G401.6 (cell line): Measurements from ENCODE around the gene ACOT9.
"Not testable (repeated sequence)": the region's sequence is repeated elsewhere in the genome, so short reads cannot be mapped to it uniquely, and the experiment has no call there.

ENCODE experiments used
- FAIRE-seq: peaks from 2 replicates; lab custom pipeline; 2012; peaks lifted over from hg19 to GRCh38; lab: Jason Lieb, UNC

The ACOT9 gene, protein sequence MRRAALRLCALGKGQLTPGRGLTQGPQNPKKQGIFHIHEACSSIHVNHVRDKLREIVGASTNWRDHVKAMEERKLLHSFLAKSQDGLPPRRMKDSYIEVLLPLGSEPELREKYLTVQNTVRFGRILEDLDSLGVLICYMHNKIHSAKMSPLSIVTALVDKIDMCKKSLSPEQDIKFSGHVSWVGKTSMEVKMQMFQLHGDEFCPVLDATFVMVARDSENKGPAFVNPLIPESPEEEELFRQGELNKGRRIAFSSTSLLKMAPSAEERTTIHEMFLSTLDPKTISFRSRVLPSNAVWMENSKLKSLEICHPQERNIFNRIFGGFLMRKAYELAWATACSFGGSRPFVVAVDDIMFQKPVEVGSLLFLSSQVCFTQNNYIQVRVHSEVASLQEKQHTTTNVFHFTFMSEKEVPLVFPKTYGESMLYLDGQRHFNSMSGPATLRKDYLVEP

DNA sequence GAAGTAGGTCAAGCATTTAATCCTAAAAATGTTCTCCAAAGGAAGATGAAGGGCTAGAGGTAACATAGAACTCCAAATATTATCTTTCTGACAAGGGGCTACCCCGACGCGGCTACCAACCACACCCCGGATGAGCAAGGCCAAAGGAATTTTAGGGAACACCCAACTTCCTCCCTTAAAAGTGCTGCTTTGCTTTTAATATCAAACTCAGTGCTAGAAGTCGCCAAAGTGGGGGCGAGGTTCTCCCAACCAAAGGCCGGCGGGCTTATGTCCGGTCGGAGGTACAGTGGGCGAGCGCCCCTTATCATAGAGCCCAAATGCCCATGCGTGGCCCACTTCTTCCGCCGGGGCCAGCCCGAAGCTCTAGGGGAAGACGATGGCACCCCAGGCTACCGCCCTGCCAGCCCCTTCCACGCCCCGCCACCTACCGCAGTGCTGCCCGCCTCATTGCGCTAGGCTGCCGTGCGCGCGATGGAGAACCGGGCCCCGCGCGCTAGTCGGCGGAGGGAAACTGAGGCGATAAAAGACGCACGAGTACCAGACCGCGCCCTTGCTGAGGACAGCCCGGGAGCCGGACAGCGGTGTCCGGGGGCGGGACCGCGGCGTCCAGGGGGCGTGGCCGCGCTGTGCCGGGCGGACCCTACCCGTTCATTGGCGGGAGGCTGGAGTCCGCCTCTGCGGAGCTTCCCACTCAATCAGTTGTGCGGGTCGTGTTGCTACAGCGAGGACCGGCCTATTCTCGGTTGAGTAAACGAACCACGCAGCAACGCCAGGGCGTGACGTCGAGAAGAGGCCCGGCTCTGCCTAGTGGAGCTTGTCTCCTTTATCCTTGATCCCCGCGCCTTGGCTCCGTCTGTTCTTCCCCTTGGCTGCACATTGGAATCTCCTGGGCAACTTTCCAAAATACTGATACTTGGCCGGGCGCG lies at the start of gene ACOT9:
TSS of gene ACOT9 (minus strand) at position 580 of the 926 bp plus-strand sequence. CDS start at position 448, 132 bp downstream.
- peak; percentile 83 for FAIRE-seq

DNA sequence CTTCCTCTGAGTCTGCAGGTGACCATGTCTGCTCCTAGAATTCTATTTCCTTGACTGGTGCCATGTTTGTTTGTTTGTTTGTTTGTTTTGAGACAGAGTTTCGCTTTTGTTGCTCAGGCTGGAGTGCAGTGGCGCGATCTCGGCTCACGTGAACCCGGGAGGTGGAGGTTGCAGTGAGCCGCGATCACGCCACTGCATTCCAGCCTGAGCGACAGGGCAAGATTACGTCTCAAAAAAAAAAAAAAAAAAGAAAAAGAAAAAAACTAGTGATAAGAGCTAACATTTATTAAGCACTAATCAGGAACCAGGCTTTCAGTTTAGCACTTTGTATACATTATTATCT lies 47.0 kb upstream of the ACOT9 start:
- FAIRE-seq: peak; percentile 63

DNA sequence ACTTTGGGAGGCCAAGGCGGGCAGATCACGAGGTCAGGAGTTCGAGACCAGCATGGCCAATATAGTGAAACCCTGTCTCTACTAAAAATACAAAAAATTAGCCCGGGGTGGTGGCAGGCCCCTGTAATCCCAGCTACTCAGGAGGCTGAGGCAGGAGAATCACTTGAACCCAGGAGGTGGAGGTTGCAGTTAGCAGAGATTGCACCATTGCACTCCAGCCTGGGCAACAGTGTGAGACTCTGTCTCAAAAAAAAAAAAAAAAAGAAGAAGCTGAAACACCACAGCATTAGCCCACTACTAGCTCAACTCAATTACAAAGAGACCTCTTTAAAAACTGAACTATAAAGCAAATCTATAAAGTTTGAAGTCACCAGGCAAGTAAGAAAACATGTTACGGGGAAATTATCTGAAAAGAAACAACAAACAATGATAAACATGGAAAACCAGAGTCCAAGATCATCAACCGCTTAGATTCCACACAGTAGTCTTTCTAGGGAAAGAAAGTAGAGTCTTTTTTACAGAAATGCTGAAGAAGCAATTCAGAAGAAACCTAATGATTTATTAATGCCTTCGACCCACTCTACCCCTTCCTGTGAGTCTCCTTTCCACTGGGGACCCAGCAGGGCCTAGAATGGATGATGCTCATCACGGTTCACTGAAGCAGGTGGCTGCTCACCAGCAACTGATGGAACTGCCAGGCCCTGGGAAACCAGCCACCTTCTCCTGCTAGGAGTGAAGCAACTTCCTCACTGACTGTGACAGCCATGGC lies 46.5 kb upstream of the ACOT9 start:
- no peak for FAIRE-seq

GRCh38 chrX:23788946-23789345 lies 45.9 kb upstream of the ACOT9 start:
- peak; percentile 67 for FAIRE-seq

GRCh38 chrX:23788521-23788920 lies 45.4 kb upstream of the ACOT9 start:
- FAIRE-seq: no peak

DNA sequence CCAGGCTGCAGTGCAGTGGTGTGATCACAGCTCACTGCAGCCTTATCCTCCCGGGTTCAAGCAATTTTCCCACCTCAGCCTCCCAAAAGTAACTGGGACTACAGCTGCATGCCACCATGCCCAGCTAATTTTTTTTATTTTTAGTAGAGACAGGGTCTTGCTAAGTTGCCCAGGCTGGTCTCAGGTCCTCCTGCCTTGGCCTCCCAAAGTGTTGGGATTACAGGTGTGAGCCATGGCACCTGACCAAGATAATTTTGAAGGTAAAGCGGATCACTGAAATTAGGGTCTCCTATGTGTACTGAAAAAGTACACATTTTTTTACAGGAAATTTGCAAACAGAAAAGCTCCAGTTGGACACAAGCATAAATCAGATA lies 44.7 kb upstream of the ACOT9 start:
- FAIRE-seq: no peak

DNA sequence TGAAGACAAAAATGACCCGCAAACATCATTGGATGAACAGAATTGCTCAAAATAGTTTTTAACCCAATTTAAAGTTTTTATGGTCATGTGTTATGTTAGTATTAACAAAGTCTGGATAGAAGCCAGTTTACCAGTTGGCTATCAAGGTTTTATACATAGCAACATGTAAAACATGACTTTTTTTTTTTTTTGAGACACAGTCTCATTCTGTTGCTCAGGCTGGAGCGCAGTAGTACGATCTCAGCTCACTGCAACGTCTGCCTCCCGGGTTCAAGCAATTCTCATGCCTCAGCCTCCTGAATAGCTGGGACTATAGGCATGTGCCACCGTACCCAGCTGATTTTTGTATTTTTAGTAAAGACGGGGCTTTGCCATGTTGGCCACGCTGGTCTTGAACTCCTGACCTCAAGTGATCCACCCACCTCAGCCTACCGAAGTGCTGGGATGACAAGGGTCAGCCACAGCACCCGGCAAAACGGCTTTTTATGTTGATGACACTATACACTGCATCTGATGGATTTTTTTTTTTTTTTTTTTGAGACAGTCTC lies 43.3 kb upstream of the ACOT9 start:
- no peak for FAIRE-seq

DNA sequence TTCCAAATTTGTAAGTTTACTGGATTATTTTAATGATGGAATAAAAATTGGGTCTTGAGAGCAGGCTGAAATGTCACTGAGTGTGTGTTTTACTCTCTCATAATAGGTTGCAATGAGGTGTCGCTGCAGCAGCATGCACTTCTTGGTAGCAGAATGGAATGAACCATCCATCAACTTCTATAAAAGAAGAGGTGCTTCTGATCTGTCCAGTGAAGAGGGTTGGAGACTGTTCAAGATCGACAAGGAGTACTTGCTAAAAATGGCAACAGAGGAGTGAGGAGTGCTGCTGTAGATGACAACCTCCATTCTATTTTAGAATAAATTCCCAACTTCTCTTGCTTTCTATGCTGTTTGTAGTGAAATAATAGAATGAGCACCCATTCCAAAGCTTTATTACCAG lies 42.5 kb upstream of the ACOT9 start:
- FAIRE-seq: no peak

GRCh38 chrX:23784470-23785331 lies 41.6 kb upstream of the ACOT9 start:
- FAIRE-seq: no peak

GRCh38 chrX:23783589-23784469 lies 40.8 kb upstream of the ACOT9 start:
- no peak for FAIRE-seq

DNA sequence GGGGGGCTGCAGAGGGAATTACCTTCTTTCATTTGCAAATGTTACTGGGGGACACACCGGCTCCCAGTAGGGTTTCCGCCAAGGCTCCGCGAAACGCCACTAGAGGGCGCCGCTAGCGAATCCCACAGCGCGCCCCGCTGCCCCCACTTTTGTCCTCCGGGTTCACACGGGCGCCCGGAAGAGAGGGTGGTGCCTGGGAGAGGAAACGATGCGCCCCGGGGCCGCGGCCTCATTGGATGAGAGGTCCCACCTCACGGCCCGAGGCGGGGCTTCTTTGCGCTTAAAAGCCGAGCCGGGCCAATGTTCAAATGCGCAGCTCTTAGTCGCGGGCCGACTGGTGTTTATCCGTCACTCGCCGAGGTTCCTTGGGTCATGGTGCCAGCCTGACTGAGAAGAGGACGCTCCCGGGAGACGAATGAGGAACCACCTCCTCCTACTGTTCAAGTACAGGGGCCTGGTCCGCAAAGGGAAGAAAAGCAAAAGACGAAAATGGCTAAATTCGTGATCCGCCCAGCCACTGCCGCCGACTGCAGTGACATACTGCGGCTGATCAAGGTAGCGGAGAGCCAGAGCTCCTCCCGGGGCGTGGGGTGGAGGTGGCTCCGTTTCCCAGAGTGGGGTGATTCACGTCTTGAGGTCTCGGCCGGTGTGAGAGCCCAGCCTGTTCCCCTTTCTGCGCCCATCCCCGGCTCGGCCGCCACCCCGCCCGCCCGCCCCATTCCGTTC lies 40.0 kb upstream of the ACOT9 start, which contains the start of gene SAT1:
TSS of gene SAT1 (plus strand) at position 311 of the 726 bp plus-strand sequence. CDS start at position 490, 179 bp downstream.
- peak; percentile 96 for FAIRE-seq

GRCh38 chrX:23782455-23782854 lies 39.4 kb upstream of the ACOT9 start:
- FAIRE-seq: no peak

DNA sequence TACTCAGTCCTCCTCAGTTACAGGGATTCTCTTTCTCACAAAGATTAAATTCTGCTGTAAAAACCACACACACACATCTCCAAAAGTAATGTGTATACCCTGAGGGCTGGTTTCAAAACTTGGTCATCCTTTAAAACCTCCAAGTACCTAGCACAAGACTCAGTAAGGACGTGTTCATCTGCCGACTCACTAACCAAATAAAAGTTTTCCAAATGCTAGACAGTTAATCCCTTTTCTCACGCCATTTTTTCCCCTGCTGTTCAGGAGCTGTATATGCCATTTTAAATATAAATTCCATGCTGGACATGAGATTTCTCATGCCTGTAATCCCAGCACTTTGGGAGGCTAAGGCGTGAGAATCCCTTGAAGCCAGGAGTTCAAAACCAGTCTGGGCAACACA lies 35.9 kb upstream of the ACOT9 start:
- FAIRE-seq: peak; percentile 50

GRCh38 chrX:23776363-23776762 lies 33.3 kb upstream of the ACOT9 start:
- no peak for FAIRE-seq

DNA sequence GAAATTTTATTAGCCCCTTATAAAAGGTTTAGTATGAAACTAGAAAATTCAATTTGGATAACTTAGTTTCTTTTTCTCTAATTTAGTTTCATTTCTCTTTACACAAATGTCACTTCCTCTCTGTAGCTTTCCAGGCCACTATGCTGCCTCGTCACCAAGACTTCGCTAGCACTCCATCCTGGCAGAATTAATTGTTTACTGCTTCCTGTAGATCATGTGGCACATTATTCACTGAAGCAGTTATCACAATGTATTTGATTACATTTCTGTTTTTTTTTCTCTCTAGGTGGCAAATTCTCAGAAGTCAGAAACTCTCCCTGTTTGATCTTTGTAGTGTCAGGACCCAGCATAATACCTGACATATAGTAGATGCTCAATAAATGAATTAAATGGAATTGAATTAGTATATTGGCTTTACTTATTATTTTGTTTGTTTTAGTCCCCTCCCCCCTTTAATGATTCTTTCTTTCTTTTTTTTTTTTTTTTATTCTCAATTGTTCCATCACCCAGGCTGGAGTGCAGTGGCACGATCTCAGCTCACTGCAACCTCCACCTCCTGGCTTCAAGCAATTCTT lies 30.6 kb upstream of the ACOT9 start:
- FAIRE-seq: no peak

- FAIRE-seq: not testable (repeated sequence)
These were observed 28.0 kb upstream of the ACOT9 start for GRCh38 chrX:23771086-23771485.

DNA sequence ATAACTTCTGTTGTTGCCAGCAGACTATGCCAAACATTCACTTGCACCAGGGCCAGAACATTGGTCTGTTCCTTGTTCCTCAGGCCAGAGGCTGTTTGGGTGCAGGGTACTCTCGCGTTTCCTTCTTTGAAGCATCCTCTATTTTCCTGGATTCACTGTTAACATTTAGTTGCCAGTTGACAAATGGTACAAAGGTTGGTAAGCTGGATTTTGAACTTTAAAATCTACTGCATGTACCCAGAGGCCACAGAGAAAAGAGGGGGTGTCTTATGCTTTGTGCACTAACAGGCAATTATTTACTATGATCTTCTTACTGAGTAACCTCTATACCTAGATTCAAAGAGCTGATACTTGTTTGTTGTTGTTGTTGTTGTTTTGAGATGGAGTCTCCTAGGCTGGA lies 27.1 kb upstream of the ACOT9 start:
- FAIRE-seq: no peak

- no peak for FAIRE-seq
These were observed 23.8 kb upstream of the ACOT9 start for GRCh38 chrX:23766650-23767551.
